ENCODE results near the gene LHX2.

DNA sequence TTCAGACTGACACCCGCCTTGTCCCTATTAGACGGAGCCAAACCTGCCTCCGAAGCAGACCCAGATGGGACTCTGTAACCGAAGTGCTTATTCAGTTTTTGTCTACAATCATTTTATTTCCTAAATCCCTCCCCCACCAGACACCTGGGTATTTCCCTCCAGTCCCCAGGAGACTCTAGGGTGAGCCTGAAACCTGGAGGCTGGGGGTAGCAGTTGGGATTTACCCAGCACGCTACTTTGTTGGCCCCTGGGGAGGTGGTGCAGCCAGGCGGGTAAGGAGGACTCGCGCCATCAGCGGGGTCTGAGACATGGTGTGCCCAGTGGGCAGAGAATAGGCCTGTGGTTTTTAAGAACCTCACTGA lies 1.3 kb upstream of the LHX2 start:
- TF ChIP-seq, protein P1, sequence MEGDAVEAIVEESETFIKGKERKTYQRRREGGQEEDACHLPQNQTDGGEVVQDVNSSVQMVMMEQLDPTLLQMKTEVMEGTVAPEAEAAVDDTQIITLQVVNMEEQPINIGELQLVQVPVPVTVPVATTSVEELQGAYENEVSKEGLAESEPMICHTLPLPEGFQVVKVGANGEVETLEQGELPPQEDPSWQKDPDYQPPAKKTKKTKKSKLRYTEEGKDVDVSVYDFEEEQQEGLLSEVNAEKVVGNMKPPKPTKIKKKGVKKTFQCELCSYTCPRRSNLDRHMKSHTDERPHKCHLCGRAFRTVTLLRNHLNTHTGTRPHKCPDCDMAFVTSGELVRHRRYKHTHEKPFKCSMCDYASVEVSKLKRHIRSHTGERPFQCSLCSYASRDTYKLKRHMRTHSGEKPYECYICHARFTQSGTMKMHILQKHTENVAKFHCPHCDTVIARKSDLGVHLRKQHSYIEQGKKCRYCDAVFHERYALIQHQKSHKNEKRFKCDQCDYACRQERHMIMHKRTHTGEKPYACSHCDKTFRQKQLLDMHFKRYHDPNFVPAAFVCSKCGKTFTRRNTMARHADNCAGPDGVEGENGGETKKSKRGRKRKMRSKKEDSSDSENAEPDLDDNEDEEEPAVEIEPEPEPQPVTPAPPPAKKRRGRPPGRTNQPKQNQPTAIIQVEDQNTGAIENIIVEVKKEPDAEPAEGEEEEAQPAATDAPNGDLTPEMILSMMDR (IDR thresholded peaks at IDR 0.05; ENCODE audit: low read length): no peak
- TF ChIP-seq EZH2 (optimal IDR thresholded peaks at IDR 0.05; ENCODE audit: low read depth, low read length): no peak
